ENCODE data around the gene IL22RA2. TPM values are rescaled to one million over a fixed set of nuclear protein-coding genes. Genes with fewer than 3 reads are reported as not detected.

IL22RA2 gene
- total and polyA plus RNA-seq, 2 experiments from 2014 or later = not detected

GRCh38 chr6:137171053-137171374, 2.4 kb downstream of the IL22RA2 start:
- H3K27me3 ChIP-seq = no peaks in the 10 kb centered on the region
- H3K4me3 ChIP-seq = no peak overlapping the region
- no peaks in the 10 kb centered on the region for H3K36me3 ChIP-seq
- TF ChIP-seq CTCF (IDR thresholded peaks at IDR 0.05; ENCODE audit: low read depth, low read length) = no peak
- H3K9me3 ChIP-seq (ENCODE audit: low read depth) = no peaks in the 10 kb centered on the region
- no peak for DNase-seq (ENCODE audit: low read depth in 1 of 2, low spot score in 1 of 2)
- H3K27ac ChIP-seq = no peak overlapping the region
- no peaks in the 10 kb centered on the region for H3K4me1 ChIP-seq (ENCODE audit: low read depth)

GRCh38 chr6:137170266-137171052, 3.0 kb downstream of the IL22RA2 start:
- no peak overlapping the region for H3K27ac ChIP-seq
- no peaks in the 10 kb centered on the region for H3K36me3 ChIP-seq
- H3K4me1 ChIP-seq (ENCODE audit: low read depth) = no peaks in the 10 kb centered on the region
- no peaks in the 10 kb centered on the region for H3K9me3 ChIP-seq (ENCODE audit: low read depth)
- no peak for TF ChIP-seq CTCF (IDR thresholded peaks at IDR 0.05; ENCODE audit: low read depth, low read length)
- no peak for DNase-seq (ENCODE audit: low read depth in 1 of 2, low spot score in 1 of 2)
- no peak overlapping the region for H3K4me3 ChIP-seq
- no peaks in the 10 kb centered on the region for H3K27me3 ChIP-seq

- Histone ChIP-seq H3K9me3 (ENCODE audit: low read depth) (no peaks in the 10 kb centered on the region), H3K4me1 (ENCODE audit: low read depth) (no peaks in the 10 kb centered on the region), H3K4me3 (no peak overlapping the region), H3K36me3 (no peaks in the 10 kb centered on the region), H3K27me3 (no peaks in the 10 kb centered on the region), H3K27ac (no peak overlapping the region)
- no peak for TF ChIP-seq CTCF (IDR thresholded peaks at IDR 0.05; ENCODE audit: low read depth, low read length)
- DNase-seq (ENCODE audit: low read depth in 1 of 2, low spot score in 1 of 2) = no peak
Measured at GRCh38 chr6:137167702-137168377, 5.6 kb downstream of the IL22RA2 start.

GRCh38 chr6:137166247-137167098, 7.0 kb downstream of the IL22RA2 start:
- no peaks in the 10 kb centered on the region for H3K9me3 ChIP-seq (ENCODE audit: low read depth)
- no peaks in the 10 kb centered on the region for H3K4me1 ChIP-seq (ENCODE audit: low read depth)
- H3K27ac ChIP-seq = no peak overlapping the region
- TF ChIP-seq CTCF (IDR thresholded peaks at IDR 0.05; ENCODE audit: low read depth, low read length) = no peak
- no peak overlapping the region for H3K4me3 ChIP-seq
- no peak for DNase-seq (ENCODE audit: low read depth in 1 of 2, low spot score in 1 of 2)
- no peaks in the 10 kb centered on the region for H3K27me3 ChIP-seq
- no peaks in the 10 kb centered on the region for H3K36me3 ChIP-seq

GRCh38 chr6:137165375-137166246, 7.8 kb downstream of the IL22RA2 start:
- Histone ChIP-seq H3K4me1 (ENCODE audit: low read depth) (no peaks in the 10 kb centered on the region), H3K27ac (no peak overlapping the region), H3K27me3 (no peaks in the 10 kb centered on the region), H3K9me3 (ENCODE audit: low read depth) (no peaks in the 10 kb centered on the region), H3K4me3 (no peak overlapping the region), H3K36me3 (no peaks in the 10 kb centered on the region)
- DNase-seq (ENCODE audit: low read depth in 1 of 2, low spot score in 1 of 2) = peak in 1 of 2 donors; percentile 11
- TF ChIP-seq CTCF (IDR thresholded peaks at IDR 0.05; ENCODE audit: low read depth, low read length) = peak; percentile 23

Data from cardiac muscle cell (in vitro differentiated cells and primary cell).